NCI-H2196 (cell line): ENCODE measurements around the gene XPO4.
"Not testable (repeated sequence)": the region's sequence is repeated elsewhere in the genome, so short reads cannot be mapped to it uniquely, and the experiment has no call there.

Source experiments
- DNase-seq: peaks from one replicate; lab custom pipeline; 2025; ENCODE audit not compliant: unreplicated experiment; lab: John Stamatoyannopoulos, UW

The XPO4 gene

DNA sequence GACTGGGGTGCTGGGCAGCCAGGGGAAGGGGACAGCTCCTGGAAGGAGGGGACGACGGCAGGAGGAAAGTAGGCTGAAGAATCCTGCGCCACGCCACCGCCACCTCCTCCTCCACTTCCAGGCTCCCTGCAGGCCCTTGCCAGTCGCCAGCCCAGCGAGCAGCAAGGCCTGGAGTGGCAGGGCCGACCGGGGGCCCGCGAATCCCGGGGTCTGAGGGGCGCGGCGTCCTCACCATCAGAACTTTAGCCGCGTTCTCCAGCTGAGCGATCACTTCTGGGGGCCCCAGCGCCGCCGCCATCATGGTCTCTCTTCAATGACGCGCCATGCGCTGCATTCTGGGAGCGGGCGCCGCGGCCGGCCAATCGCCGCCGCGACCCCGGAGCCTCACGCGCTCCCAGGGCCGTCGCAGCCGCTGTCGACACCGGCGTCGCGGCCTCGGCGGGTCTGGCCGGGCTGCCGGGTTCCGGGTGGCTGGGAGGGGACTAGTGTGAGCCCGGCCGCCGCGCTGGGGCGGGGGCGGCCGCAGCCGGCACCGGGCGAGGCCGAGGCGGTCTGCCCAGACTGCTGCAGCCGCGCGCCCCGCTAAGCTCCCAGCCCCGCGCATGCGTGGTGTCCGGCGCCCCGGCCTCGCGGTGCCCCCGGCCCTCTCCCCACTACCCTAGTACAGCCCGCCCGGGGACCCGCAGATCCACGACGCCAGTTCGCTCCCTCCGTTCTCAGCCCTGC lies at the start of gene XPO4:
Gene XPO4 (minus strand): TSS at position 309 of the 726 bp plus-strand sequence. CDS start 8 bp downstream, at position 301.
- peak; percentile 60 for DNase-seq

DNA sequence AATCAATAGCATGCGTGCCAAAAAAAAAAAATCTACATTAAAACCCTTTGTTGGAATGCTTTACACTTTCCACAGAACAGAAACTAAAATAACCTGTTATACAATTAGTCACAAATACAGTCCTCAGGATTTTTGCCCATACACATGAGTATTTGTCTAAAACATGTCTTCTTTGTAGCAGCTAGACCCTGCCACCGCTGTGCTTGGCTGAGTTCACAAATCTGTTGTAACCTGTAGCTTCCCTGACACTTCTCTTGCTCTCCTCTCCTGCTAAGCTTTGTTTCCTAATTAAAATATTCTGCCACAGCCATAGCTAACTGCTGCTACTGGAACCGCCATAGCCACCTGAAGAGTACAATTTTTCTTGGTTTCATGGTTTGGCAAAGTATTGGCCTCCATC lies 45.5 kb upstream of the XPO4 start:
- not testable (repeated sequence) for DNase-seq

GRCh38 chr13:20945952-20946383 lies 43.4 kb upstream of the XPO4 start:
- DNase-seq, result no peak

DNA sequence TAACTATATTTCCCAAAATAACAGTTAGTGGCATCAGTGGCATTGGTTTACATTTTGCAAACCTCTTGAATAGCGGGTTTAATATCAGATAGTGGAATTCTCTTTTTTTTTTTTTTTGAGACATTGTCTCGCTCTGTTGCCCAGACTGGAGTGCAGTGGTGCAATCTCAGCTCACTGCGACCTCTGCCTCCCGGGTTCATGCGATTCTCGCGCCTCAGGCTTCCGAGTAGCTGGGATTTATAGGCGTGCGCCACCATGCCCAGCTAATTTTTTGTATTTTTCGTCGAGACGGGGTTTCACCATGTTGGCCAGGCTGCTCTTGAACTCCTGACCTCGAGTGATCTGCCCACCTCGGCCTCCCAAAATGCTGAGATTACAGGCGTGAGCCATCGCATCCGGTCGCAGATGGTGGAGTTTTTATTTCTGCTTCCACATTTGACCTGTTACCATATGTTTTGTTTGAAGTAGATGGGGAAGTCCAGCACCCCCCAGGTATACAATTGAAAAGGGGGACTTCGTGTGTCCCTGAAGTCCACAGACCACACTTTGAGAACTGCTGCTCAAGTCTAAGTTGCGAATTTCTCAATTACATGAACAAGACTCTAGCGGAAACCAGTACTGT lies 40.5 kb upstream of the XPO4 start:
- no peak for DNase-seq

GRCh38 chr13:20940511-20940910 lies 38.0 kb upstream of the XPO4 start:
- DNase-seq, result not testable (repeated sequence)

- DNase-seq, result no peak
Observed at GRCh38 chr13:20940083-20940482, 37.5 kb upstream of the XPO4 start.

GRCh38 chr13:20939662-20940061 lies 37.1 kb upstream of the XPO4 start:
- DNase-seq, result no peak

DNA sequence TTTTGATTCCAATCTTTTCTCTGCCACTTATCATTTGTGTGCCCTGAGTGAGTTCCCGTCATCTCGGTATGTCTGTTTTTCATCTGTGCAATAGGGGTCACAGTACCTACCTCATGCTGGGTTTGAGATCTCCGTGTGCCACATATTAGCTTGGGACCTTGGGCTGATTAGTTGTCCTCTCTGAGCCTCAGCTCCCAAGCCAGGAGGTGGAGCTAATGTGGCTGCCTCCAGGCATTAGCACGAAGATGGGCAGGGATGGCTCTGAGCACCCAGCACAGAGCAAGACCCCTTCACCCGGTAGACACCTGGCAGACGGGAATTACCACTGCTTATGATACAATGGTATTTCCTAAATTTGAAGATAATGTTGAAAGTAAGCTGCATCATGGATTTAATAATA lies 35.8 kb upstream of the XPO4 start:
- DNase-seq, result no peak

GRCh38 chr13:20927596-20928257 lies 25.2 kb upstream of the XPO4 start:
- DNase-seq, result no peak

DNA sequence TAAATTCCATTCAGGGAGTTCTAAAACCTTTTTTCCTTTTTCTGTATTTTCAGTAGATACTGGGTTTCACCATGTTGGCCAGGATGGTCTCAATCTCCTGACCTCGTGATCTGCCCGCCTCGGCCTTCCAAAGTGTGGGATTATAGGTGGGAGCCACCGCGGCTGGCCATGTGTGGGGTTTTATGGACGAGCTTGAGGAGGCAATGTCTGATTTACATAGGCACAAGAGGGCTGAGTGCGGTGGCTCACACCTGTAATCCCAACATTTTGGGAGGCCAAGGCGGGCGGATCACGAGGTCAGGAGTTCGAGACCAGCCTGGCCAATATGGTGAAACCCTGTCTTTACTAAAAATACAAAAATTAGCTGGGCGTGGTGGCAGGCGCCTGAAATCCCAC lies 22.8 kb upstream of the XPO4 start:
- DNase-seq, result not testable (repeated sequence)

DNA sequence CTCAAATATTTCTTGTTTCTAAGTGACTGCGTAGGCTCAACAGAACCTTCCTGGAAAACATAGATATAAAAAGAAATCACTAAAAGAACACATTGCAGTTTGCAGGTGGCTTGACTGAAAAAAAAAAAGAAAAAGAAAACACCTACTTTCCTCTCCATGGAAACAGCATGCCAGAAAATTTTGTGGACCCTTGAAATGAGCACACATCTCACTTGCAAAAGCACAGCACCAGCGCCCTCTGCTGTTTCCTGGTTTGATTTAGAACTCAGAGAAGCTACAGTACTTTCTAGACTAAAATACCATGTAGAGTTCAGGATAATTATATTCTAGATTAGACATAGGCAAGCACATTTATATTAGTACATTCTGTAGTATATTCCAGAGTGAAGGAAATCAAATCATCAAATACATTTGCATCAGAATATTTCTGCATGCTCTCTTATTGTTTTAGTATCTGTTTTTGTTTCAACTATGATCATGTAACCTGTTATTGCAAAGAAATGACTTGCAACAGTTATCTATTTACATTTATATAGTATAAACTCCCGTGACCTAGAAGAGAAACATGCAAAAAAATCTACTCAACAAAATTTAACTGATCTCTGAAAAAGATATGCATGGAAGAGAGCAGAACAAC lies 22.3 kb upstream of the XPO4 start:
- peak; percentile 63 for DNase-seq

- DNase-seq, result no peak
Observed at GRCh38 chr13:20923272-20923671, 20.7 kb upstream of the XPO4 start.

DNA sequence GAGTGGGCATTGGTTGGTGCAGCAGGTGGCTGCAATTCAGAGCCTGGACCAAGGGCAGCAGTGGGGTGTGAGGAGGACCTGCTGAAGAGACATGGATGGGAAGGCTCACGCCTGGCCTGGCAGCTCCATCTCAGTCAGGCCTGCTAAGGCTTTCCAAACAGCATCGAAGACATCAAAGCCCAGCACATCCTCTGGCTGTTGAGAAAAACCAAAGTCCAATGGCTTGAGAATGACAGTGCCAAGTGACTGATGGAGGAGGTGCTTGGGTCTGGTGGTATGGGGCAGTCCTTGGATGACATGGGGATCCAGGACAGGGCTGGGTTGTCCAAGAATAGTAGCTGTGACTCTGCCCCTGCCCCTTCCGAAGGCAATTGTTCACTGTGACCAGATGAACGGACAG lies 19.0 kb upstream of the XPO4 start:
- no peak for DNase-seq

DNA sequence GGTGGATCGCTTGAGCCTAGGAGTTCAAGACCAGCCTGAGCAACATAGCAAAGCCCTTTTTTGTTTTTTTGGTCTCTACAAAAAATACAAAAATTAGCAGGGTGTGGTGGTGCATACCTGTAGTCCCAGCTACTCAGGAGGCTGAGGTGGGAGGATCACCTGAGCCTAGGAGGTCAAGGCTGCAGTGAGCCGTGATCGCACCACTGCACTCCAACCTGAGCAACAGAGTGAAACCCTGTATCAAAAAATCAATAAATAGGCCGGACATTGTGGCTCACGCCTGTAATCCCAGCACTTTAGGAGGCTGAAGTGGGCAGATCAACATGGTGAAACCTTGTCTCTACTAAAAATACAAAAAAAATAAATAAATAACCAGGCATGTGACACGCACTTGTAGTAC lies 13.1 kb upstream of the XPO4 start:
- not testable (repeated sequence) for DNase-seq

DNA sequence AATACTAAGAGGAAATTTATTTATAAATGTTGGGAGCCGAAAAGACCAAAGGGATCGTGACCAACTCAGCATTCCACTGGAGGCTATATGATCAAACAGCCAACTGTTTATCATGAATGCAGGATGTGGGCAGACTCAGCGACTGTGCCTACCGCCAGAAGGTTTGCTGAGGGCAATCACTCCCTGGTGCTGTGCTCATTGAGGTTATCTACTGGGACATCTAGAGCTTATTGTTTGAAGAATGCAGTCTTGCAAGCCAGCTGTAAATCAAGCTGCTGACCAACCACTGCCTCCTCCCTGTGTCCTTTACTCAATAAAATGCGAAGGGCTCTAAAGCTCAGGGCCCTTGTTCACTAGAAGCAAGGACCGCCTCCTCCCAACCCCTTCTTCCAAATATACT lies 8.5 kb upstream of the XPO4 start:
- DNase-seq, result no peak

GRCh38 chr13:20908714-20909497 lies 6.4 kb upstream of the XPO4 start:
- DNase-seq, result no peak

- DNase-seq, result no peak
Observed at GRCh38 chr13:20904908-20905307, 2.4 kb upstream of the XPO4 start.

DNA sequence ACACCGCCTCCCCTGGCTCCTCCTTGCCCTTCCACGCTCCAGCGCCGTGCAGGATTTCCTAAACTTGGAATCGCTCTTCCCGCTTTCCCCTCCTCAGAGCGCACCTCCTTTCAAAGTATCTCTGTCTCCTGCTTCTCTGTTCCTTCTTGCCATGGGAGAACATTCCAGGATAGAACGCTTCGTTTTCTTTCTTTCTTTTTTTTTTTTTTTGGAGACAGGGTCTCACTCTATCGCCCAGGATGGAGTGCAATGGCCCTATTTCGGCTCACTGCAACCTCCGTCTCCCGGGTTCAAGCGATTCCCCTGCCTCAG lies 574 bp upstream of the XPO4 start:
- no peak for DNase-seq

GRCh38 chr13:20901668-20902437 lies 693 bp downstream of the XPO4 start:
- DNase-seq, result no peak

DNA sequence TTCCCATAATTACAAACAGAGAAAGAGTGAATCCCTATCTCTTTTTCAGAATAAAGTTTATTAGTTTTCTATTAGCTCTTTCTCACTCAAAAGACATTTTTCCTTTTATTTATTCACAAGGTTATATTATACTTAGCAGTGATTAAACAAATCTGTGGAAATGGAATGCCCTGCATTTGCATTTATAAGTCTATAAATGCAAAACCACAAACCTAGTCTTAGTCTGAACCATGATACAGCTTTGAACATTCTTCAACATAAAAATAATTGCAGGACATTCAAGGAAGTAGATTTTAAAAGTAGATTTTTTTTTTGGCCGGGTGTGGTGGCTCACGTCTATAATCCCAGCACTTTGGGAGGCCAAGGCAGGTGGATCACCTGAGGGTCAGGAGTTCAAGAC lies 8.3 kb downstream of the XPO4 start:
- DNase-seq, result no peak
